ENCODE data around the gene EFCAB5.

- TF ChIP-seq CTCF (conservative IDR thresholded peaks at IDR 0.05 in 1 of 2, IDR thresholded peaks at IDR 0.05 in 1 of 2; ENCODE audit: extremely low read depth in 1 of 2, insufficient read depth in 1 of 2, low read depth in 1 of 2, low read length in 2 of 2) = no peak
- no peak for TF ChIP-seq EZH2 (IDR thresholded peaks at IDR 0.05; ENCODE audit: borderline replicate concordance, low read length)
These were observed 127.0 kb downstream of the EFCAB5 start for GRCh38 chr17:30068465-30068864.
